Keratinocyte (primary cell): Measurements from ENCODE around the gene TSHZ2. TPM values are rescaled to one million over a fixed set of nuclear protein-coding genes. Genes with fewer than 3 reads are reported as not detected.

Experiments
- DNase-seq: peaks from one replicate; pipeline ENCODE4 v3.0.0-alpha.2; 2011; ENCODE audit warnings: low read depth, missing footprints, low spot score
- FAIRE-seq: peaks from 2 replicates; lab custom pipeline; 2011; peaks lifted over from hg19 to GRCh38; lab: Jason Lieb, UNC
- H2AFZ ChIP-seq: 2 replicates; pipeline ENCODE4 v1.6.0; 2012; ENCODE audit warnings: low read length, control low read depth, inconsistent platforms; ENCODE audit not compliant: control insufficient read depth
- H3K27ac ChIP-seq: 2 replicates; pipeline ENCODE4 v1.5.1; 2011; ENCODE audit warnings: low read length; ENCODE audit not compliant: control insufficient read depth, insufficient read depth
- H3K27me3 ChIP-seq: 3 replicates; pipeline ENCODE4 v1.6.0; 2011; ENCODE audit warnings: low read length; ENCODE audit not compliant: control insufficient read depth, insufficient read depth; ENCODE audit errors: extremely low read depth
- H3K36me3 ChIP-seq, 2 experiments: 2 replicates in 1 of 2; 3 replicates in 1 of 2; pipeline ENCODE4 v1.5.1; 2011; ENCODE audit warnings: low read length in 2 of 2, mild to moderate bottlenecking in 1 of 2; ENCODE audit not compliant: control insufficient read depth in 2 of 2, insufficient read depth in 2 of 2; ENCODE audit errors: extremely low read depth in 1 of 2
- H3K4me1 ChIP-seq: 3 replicates; pipeline ENCODE4 v1.5.1; 2011; ENCODE audit warnings: low read length; ENCODE audit not compliant: control insufficient read depth, insufficient read depth; ENCODE audit errors: extremely low read depth
- H3K4me2 ChIP-seq: 3 replicates; pipeline ENCODE4 v1.6.0; 2011; ENCODE audit warnings: low read depth, low read length; ENCODE audit not compliant: control insufficient read depth, insufficient read depth; ENCODE audit errors: extremely low read depth
- H3K4me3 ChIP-seq, 3 experiments: fragments of 200-600 bp in 1 of 3; sonication (generic) in 1 of 3; 2 replicates in 2 of 3; 3 replicates in 1 of 3; pipeline ENCODE4 v1.5.1; 2011 to 2016; ENCODE audit warnings: low read length in 3 of 3, mild to moderate bottlenecking in 3 of 3, control low read depth in 2 of 3, inconsistent platforms in 1 of 3, low read depth in 1 of 3, mixed read lengths in 1 of 3, mixed run types in 1 of 3, moderate library complexity in 1 of 3; ENCODE audit not compliant: control insufficient read depth in 2 of 3, insufficient read depth in 2 of 3; ENCODE audit errors: extremely low read depth in 1 of 3
- H3K79me2 ChIP-seq: 2 replicates; pipeline ENCODE4 v1.6.0; 2012; ENCODE audit warnings: low read length; ENCODE audit not compliant: control insufficient read depth, insufficient read depth
- H3K9ac ChIP-seq: 3 replicates; pipeline ENCODE4 v1.6.0; 2011; ENCODE audit warnings: low read length; ENCODE audit not compliant: control insufficient read depth, insufficient read depth; ENCODE audit errors: extremely low read depth
- H3K9me1 ChIP-seq: 3 replicates; pipeline ENCODE4 v1.6.0; 2011; ENCODE audit warnings: low read length; ENCODE audit not compliant: control insufficient read depth, insufficient read depth; ENCODE audit errors: extremely low read depth
- H3K9me3 ChIP-seq: 2 replicates; pipeline ENCODE4 v1.5.1; 2012; ENCODE audit warnings: low read depth, low read length; ENCODE audit not compliant: control insufficient read depth
- H4K20me1 ChIP-seq: 3 replicates; pipeline ENCODE4 v1.6.0; 2011; ENCODE audit warnings: low read length; ENCODE audit not compliant: control insufficient read depth, insufficient read depth; ENCODE audit errors: extremely low read depth
- CTCF ChIP-seq, 3 experiments: IDR thresholded peaks in 1 of 3; conservative IDR thresholded peaks in 1 of 3; optimal IDR thresholded peaks in 1 of 3; 2 replicates in 2 of 3; 3 replicates in 1 of 3; pipeline versions ENCODE3 to v1.5.1; 2011; ENCODE audit warnings: low read length in 3 of 3, mild to moderate bottlenecking in 3 of 3, moderate library complexity in 2 of 3, control low read depth in 1 of 3, inconsistent platforms in 1 of 3; ENCODE audit not compliant: insufficient read depth in 2 of 3; ENCODE audit errors: extremely low read depth in 1 of 3
- EZH2 ChIP-seq: IDR thresholded peaks from one replicate; pipeline ENCODE4 v1.6.1; 2012; ENCODE audit warnings: inconsistent platforms, mild to moderate bottlenecking, low read length, moderate library complexity
- dilution Hi-C: fragments of 300-500 bp; cut with MboI; formaldehyde crosslinking; loops from one replicate; pipeline ENCODE4 v1.7.0; 2020; ENCODE audit warnings: low sequenced_read_pairs; ENCODE audit not compliant: extremely low pct_ligation_motif_present
- polyA plus RNA-seq, 5 experiments: library from polyadenylated mRNA; depleted of rRNA in 3 of 5; stranded (reverse) in 3 of 5; stranded (forward) in 1 of 5; unstranded in 1 of 5; fragments of >200 nt; gene quantifications; 1 replicate in 1 of 5; 2 replicates in 3 of 5; 3 replicates in 1 of 5; pipeline versions ENCODE4 v1.2.1 to v1.2.3, GENCODE V29; 2011 to 2012; ENCODE audit warnings: missing spikeins in 2 of 5, low read depth in 1 of 5, low replicate concordance in 1 of 5

TSHZ2 gene
- polyA plus RNA-seq, 1 donor (not counting 4 experiments of a cell fraction or from before 2014, with no cell fraction given): 1.1 TPM

- no peak overlapping the region for H2AFZ ChIP-seq
- no peaks in the 10 kb centered on the region for H3K9me1 ChIP-seq
- TF ChIP-seq CTCF (optimal IDR thresholded peaks at IDR 0.05 in 1 of 3, IDR thresholded peaks at IDR 0.05 in 1 of 3, conservative IDR thresholded peaks at IDR 0.05 in 1 of 3; ENCODE audit: extremely low read depth in 1 of 3, insufficient read depth in 2 of 3, low read length in 3 of 3) (no peak), EZH2 (no peak)
- no peak overlapping the region for H3K9ac ChIP-seq
- H3K4me1 ChIP-seq: no peaks in the 10 kb centered on the region
- no peaks in the 10 kb centered on the region for H3K9me3 ChIP-seq
- dilution Hi-C loops: no loop called here
- no peaks in the 10 kb centered on the region for H3K79me2 ChIP-seq
- no peak for DNase-seq
- no peak overlapping the region for H3K4me2 ChIP-seq
- H3K27ac ChIP-seq: no peak overlapping the region
- no peaks in the 10 kb centered on the region for H3K36me3 ChIP-seq
- no peak for FAIRE-seq
- no peaks in the 10 kb centered on the region for H3K27me3 ChIP-seq
- H3K4me3 ChIP-seq: no peak overlapping the region
- no peaks in the 10 kb centered on the region for H4K20me1 ChIP-seq
Observed at GRCh38 chr20:53180928-53181362, 208.8 kb downstream of the TSHZ2 start.

GRCh38 chr20:53181866-53182376 is 209.8 kb downstream of the TSHZ2 start:
- no peak for FAIRE-seq
- Histone ChIP-seq H3K4me1 (no peaks in the 10 kb centered on the region), H3K9me3 (no peaks in the 10 kb centered on the region), H4K20me1 (no peaks in the 10 kb centered on the region), H3K4me2 (no peak overlapping the region), H2AFZ (no peak overlapping the region), H3K79me2 (no peaks in the 10 kb centered on the region), H3K27ac (no peak overlapping the region), H3K4me3 (no peak overlapping the region), H3K36me3 (no peaks in the 10 kb centered on the region), H3K27me3 (no peaks in the 10 kb centered on the region), H3K9ac (no peak overlapping the region), H3K9me1 (no peaks in the 10 kb centered on the region)
- DNase-seq: no peak
- dilution Hi-C loops: no loop called here
- TF ChIP-seq EZH2 (no peak), CTCF (optimal IDR thresholded peaks at IDR 0.05 in 1 of 3, IDR thresholded peaks at IDR 0.05 in 1 of 3, conservative IDR thresholded peaks at IDR 0.05 in 1 of 3; ENCODE audit: extremely low read depth in 1 of 3, insufficient read depth in 2 of 3, low read length in 3 of 3) (no peak)
